HG03460 (cell line): Measurements from ENCODE around the gene SUGP2.

Source experiments
- ATAC-seq: cut with Tn5 transposase; IDR thresholded peaks from one replicate; pipeline ENCODE4 v1.9.1; 2021; ENCODE audit not compliant: unreplicated experiment

SUGP2 gene

GRCh38 chr19:18993115-18993514 lies 40.2 kb downstream of the SUGP2 start:
- no peak for ATAC-seq

- ATAC-seq: no peak
Measured at GRCh38 chr19:18992696-18993095, 40.6 kb downstream of the SUGP2 start.

GRCh38 chr19:18991468-18991867 lies 41.8 kb downstream of the SUGP2 start:
- ATAC-seq: no peak

GRCh38 chr19:18991006-18991405 lies 42.3 kb downstream of the SUGP2 start:
- ATAC-seq: no peak

GRCh38 chr19:18990128-18990708 lies 43.1 kb downstream of the SUGP2 start:
- ATAC-seq: no peak

- no peak for ATAC-seq
Measured at GRCh38 chr19:18989316-18989715, 44.0 kb downstream of the SUGP2 start.

- no peak for ATAC-seq
Measured at GRCh38 chr19:18987456-18987855, 45.9 kb downstream of the SUGP2 start.

GRCh38 chr19:18985257-18985656 lies 48.1 kb downstream of the SUGP2 start:
- no peak for ATAC-seq

- no peak for ATAC-seq
Measured at GRCh38 chr19:18984251-18984650, 49.1 kb downstream of the SUGP2 start.

- no peak for ATAC-seq
Measured at GRCh38 chr19:18982669-18983068, 50.6 kb downstream of the SUGP2 start.

- ATAC-seq: no peak
Measured at GRCh38 chr19:18980432-18981020, 52.8 kb downstream of the SUGP2 start.

- no peak for ATAC-seq
Measured at GRCh38 chr19:18978616-18979015, 54.7 kb downstream of the SUGP2 start.

GRCh38 chr19:18975869-18976268 lies 57.4 kb downstream of the SUGP2 start:
- no peak for ATAC-seq

GRCh38 chr19:18975011-18975410 lies 58.3 kb downstream of the SUGP2 start:
- ATAC-seq: no peak

- no peak for ATAC-seq
Measured at GRCh38 chr19:18972851-18973250, 60.5 kb downstream of the SUGP2 start.

- ATAC-seq: no peak
Measured at GRCh38 chr19:18972301-18972811, 61.0 kb downstream of the SUGP2 start.

GRCh38 chr19:18969931-18970659 lies 63.2 kb downstream of the SUGP2 start:
- ATAC-seq: no peak

GRCh38 chr19:18967358-18968146 lies 65.8 kb downstream of the SUGP2 start:
- ATAC-seq: no peak

GRCh38 chr19:18966307-18966706 lies 67.0 kb downstream of the SUGP2 start:
- ATAC-seq: no peak

- ATAC-seq: no peak
Measured at GRCh38 chr19:18964121-18964520, 69.2 kb downstream of the SUGP2 start.
